Measurements from ENCODE around the gene SLC2A5. TPM values are rescaled to one million over a fixed set of nuclear protein-coding genes. Genes with fewer than 3 reads are reported as not detected.

The SLC2A5 gene
- total RNA-seq, 1 experiment from 2014 or later, result 0.03 TPM

DNA sequence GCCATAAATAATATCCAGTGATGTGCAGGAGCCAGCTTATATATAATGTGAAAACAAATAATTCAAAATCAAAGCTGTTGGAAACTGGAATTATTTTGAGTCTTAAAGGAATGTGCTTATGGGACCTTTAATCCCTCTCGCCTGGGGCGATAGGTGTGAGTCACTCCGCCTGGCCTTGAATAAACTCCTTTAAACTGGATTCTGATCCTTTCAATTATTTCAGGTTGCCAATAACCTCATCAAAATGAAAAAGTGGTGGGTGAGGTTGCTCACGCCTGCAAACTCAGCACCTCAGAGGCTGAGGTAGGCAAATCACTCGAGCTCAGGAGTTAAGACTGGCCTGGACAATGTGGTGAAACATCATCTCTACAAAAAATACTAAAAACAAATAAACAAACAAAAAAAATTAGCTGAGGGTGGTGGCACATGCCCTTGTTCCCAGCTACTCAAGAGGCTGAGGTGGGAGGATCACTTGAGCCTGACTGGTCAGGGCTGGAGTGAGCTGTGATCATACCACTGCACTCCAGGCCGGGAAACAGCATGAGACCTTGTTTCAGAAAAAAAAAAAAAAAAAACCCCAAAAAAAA, 11.4 kb upstream of the SLC2A5 start:
- Histone ChIP-seq H3K4me3 (ENCODE audit: insufficient read depth, low read depth, low read length) (no peak overlapping the region), H3K36me3 (replicated peaks; ENCODE audit: control insufficient read depth, insufficient read depth, low read length) (no peaks in the 10 kb centered on the region), H3K27me3 (ENCODE audit: control insufficient read depth, insufficient read depth, low read length) (no peaks in the 10 kb centered on the region)
- DNase-seq, result no peak

DNA sequence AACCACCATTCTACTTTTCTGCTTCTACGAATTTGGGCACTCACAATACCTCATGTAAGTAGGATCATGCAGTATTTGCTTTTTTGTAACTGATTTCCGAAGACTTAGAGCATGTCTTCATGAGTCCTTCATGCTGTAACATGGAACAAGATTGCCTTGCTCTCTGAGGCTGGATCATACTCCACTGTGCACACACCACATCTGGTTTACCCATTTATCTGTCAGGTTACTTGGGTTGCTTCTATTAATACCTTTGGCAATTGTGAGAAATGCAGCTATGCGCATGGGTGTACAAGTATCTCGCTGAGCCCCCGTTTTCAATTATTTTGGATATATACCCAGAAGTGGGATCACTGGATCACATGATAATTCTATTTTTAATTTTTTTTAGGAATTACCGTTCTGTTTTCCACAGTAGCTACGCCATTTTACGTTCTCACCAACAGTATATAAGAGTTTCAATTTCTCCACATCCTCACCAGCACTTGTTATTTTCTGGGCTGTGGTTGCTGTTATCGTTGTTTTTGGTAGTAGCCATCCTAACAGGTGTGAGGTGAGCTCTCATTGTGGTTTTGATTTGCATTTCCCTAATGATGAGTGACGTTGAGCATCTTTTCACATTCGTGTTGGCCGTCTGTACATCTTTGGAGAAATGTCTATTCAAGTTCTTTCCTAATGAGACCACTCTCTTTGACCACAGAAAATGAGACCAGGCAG, 10.7 kb upstream of the SLC2A5 start:
- Histone ChIP-seq H3K27me3 (ENCODE audit: control insufficient read depth, insufficient read depth, low read length) (no peaks in the 10 kb centered on the region), H3K4me3 (ENCODE audit: insufficient read depth, low read depth, low read length) (no peak overlapping the region), H3K36me3 (replicated peaks; ENCODE audit: control insufficient read depth, insufficient read depth, low read length) (no peaks in the 10 kb centered on the region)
- DNase-seq, result no peak

DNA sequence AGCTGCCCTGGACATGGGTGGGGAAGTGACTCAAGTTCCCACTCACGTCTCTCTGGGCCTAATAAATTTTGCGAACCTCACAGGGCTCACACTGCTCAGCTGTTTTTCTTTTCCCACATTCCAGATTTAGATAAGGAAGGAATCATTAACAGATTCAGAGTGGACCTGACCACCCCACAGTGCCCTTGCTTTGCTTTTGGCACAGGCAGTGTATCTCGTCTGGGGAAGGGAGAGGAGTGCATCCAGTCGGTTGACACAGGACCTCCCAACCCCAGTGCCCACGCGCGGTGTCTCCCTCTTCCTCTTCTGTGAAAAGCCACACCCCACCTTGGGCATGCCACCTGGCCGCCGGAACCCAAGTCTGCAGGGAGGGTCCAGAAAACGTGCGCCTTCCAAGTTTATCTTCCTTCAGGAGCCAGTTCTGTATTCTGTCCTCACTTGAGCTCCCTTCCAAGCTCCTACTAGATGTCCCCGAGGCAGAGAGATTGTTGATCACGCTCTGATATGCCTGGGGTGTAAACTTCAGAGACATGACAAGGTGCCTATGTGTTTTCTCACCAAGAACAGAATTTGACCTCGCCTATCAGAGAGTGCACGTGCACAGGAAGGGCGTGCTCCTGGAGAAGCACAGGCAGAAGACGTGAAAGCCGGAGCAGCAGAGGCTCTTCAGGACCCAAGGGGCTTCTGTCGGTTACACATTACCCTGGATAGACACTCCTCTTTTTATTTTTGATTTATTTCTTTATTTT, 9.5 kb upstream of the SLC2A5 start:
- H3K27me3 ChIP-seq (ENCODE audit: control insufficient read depth, insufficient read depth, low read length), result no peaks in the 10 kb centered on the region
- no peak for DNase-seq
- H3K36me3 ChIP-seq (replicated peaks; ENCODE audit: control insufficient read depth, insufficient read depth, low read length), result no peaks in the 10 kb centered on the region
- H3K4me3 ChIP-seq (ENCODE audit: insufficient read depth, low read depth, low read length), result no peak overlapping the region

DNA sequence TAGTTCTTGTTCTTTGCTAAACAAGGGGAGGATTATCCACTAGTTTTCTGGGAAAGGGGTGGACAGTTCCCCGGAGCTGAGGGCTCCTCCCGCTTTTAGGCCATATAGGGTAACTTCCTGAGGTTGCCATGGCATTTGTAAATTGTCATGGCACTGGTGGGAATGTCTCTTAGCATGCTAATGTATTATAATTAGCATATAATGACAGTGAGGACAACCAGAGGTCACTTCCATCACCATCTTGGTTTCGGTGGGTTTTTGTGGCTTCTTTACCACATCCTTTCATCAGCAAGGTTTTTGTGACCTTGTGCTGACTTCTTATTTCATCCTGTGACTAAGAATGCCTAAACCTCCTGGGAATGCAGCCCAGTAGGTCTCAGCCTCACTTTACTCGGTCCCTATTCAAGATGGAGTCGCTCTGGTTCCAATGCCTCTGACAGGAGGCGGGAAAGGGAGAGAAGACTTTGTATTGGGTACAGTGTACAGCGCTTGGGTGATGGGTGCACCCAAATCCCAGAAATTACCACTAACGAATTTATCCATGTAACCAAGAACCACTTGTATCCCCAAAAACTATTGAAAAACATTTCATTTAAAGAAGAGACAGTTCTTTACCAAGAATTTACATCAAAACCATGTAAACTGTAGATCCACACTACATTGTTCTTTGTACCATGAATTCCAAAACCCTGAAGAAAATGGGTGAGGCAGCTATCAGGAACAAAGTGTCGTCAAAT, 8.7 kb upstream of the SLC2A5 start:
- Histone ChIP-seq H3K4me3 (ENCODE audit: insufficient read depth, low read depth, low read length) (no peak overlapping the region), H3K36me3 (replicated peaks; ENCODE audit: control insufficient read depth, insufficient read depth, low read length) (no peaks in the 10 kb centered on the region), H3K27me3 (ENCODE audit: control insufficient read depth, insufficient read depth, low read length) (no peaks in the 10 kb centered on the region)
- no peak for DNase-seq

DNA sequence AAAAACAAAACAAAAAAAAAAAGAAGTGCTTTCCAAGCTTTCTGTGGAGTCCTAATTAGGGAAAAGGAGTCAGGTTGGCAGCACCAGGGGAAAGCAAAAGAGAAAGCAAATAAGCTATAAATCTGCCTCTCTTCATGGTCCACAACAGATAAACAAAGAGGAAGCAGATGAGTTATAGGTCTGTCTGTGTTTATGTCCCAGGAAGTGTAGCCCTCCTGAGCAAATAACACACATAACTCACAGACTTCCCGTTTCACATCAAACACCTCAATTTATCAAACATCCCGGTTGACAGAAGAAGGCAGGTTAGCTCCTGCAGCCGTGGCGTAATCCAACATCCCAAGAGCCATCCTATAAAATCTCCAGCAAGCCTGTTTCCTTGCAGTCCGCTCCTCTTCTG, 5.6 kb upstream of the SLC2A5 start:
- no peak overlapping the region for H3K4me3 ChIP-seq (ENCODE audit: insufficient read depth, low read depth, low read length)
- DNase-seq, result no peak

DNA sequence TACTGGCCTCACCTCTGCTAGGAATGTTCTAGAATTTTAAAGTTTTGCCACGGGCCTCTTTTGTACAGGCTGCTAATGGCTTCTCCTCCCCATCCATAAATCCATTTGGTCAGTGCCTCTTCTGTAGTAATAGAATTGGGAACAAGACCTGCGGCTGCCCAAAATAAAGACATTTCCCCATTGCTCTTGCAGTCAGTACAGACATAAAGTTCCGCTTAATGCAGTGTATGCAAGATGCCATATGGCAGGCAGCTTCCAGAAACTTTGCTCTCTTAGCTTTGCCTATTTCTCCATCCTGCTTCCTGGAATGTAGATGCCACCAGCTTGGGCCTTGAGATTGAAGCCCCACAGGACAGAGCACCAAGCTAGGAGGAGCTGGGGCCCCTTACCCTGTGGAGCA, 3.7 kb upstream of the SLC2A5 start:
- Histone ChIP-seq H3K4me3 (ENCODE audit: insufficient read depth, low read depth, low read length) (no peak overlapping the region), H3K36me3 (replicated peaks; ENCODE audit: control insufficient read depth, insufficient read depth, low read length) (no peaks in the 10 kb centered on the region)
- no peak for DNase-seq

More for the DNA sequence above, 5.6 kb upstream of the SLC2A5 start:
- Histone ChIP-seq H3K36me3 (replicated peaks; ENCODE audit: control insufficient read depth, insufficient read depth, low read length) (no peaks in the 10 kb centered on the region), H3K27me3 (ENCODE audit: control insufficient read depth, insufficient read depth, low read length) (no peaks in the 10 kb centered on the region)

DNA sequence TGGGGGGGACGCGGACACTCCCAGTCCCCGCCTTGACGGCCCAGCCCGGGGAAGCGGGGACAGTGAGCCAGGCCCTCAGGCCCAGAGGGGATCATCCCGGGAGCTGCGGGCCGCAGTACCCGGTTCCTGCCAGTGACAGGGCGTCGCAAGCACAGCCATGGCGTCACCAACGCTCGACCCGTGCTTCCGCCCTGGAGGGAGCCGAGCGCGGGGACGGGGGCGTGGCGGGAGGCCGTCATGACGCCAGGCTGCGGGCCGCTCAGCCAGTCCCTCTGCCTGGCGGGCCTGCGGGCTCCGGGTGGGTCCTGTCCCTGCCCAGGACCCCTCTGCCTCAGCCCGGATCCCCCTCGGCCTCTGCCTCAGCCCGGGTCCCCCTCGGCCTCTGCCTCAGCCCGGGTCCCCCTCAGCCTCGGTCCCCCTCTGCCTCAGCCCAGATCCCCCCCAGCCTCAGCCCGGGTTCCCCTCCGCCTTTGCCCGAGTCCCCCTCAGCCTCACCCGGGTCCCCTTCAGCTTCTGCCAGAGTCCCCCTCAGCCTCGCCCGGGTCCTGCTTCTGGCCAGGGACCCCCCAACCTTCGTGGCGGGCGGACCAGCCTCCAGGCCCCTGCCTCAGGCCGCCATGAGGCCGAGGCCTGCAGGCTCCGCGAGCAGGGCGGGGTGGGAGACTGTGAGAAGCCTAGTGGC, 2.3 kb upstream of the SLC2A5 start:
- Histone ChIP-seq H3K4me3 (ENCODE audit: insufficient read depth, low read depth, low read length) (no peak overlapping the region), H3K36me3 (replicated peaks; ENCODE audit: control insufficient read depth, insufficient read depth, low read length) (no peaks in the 10 kb centered on the region), H3K27me3 (ENCODE audit: control insufficient read depth, insufficient read depth, low read length) (no peaks in the 10 kb centered on the region)
- DNase-seq, result peak; percentile 67

More for the DNA sequence above, 3.7 kb upstream of the SLC2A5 start:
- no peaks in the 10 kb centered on the region for H3K27me3 ChIP-seq (ENCODE audit: control insufficient read depth, insufficient read depth, low read length)

DNA sequence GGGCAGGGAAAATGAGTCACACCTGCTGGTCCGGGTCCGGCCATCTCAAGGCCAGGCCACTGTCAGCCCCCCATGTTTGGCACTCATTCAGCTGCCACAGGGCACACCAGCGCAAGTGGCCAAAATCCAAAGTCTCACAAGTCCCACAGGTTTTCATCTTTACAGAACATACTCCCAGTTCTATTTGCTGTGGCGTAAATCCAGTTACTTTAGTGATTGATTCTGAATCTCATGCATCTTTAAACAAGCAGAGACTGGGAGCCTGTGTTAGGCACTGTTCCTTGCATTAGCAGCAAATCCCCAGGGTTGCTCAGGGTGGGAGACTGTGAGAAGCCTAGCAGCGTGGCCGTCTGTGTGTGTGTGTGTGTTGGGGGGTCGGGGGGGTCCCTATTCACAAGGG, 1.1 kb upstream of the SLC2A5 start:
- H3K27me3 ChIP-seq (ENCODE audit: control insufficient read depth, insufficient read depth, low read length), result no peaks in the 10 kb centered on the region
- no peak overlapping the region for H3K4me3 ChIP-seq (ENCODE audit: insufficient read depth, low read depth, low read length)
- no peaks in the 10 kb centered on the region for H3K36me3 ChIP-seq (replicated peaks; ENCODE audit: control insufficient read depth, insufficient read depth, low read length)
- no peak for DNase-seq

DNA sequence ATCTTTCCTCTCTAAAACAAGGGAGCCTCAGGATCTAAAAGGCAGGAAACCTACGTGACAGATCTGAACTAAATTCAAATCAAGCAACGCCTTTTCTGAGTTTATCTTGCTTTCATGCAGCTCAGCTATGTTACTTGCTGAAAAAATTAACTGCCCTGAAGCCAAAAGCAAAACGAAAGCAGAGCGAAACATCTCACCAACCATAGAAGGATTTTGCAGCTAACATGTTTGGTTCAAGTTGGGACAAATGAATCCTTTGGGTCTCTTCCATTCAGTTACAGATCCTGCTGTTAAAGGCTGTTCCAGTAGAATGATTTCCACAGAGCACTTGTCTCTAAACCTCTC, 482 bp downstream of the SLC2A5 start:
- DNase-seq, result no peak
- no peaks in the 10 kb centered on the region for H3K36me3 ChIP-seq (replicated peaks; ENCODE audit: control insufficient read depth, insufficient read depth, low read length)
- H3K27me3 ChIP-seq (ENCODE audit: control insufficient read depth, insufficient read depth, low read length), result no peaks in the 10 kb centered on the region
- H3K4me3 ChIP-seq (ENCODE audit: insufficient read depth, low read depth, low read length), result no peak overlapping the region

DNA sequence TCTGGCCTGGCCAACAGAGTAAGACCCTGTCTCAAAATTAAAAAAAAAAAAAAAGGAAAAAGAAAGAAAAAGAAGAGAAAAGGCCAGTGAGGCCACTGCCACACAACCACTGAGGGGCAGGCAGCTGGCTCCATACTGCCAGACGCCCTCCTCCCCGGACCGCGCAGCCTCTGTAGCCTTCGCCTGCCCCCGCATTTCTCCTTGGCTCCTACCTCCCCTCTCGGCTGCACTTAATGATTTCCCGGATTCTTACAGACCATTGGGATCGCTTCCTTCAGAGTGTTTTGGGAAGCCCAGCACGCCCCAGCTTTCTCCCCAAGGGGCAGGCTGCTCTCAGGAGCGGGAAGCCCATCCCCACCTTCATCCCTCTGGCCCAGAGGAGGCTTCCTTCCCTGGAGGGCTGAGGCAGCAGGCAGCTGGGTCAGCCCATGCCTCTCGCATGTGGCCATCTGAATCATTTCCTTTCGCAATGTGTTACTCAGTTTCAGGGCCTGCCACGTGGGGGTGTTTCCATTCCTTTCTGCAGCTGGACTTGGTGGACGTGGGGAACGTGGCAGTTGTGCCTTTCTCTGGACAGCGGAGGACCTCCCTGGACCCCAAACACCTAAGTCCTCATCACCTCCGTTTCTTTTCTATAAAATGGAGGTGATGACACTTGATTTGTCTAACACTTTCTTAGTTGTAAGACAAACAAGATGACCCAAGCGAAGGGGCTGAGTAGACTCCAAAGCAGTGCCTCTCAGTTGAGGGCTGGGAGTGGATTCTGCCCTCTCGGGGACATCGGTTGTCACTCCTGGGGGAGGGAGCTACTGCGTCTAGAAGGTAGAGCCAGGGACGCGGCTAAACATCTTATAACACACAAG, 2.3 kb downstream of the SLC2A5 start:
- Histone ChIP-seq H3K27me3 (ENCODE audit: control insufficient read depth, insufficient read depth, low read length) (no peaks in the 10 kb centered on the region), H3K4me3 (ENCODE audit: insufficient read depth, low read depth, low read length) (no peak overlapping the region), H3K36me3 (replicated peaks; ENCODE audit: control insufficient read depth, insufficient read depth, low read length) (no peaks in the 10 kb centered on the region)
- DNase-seq, result no peak

DNA sequence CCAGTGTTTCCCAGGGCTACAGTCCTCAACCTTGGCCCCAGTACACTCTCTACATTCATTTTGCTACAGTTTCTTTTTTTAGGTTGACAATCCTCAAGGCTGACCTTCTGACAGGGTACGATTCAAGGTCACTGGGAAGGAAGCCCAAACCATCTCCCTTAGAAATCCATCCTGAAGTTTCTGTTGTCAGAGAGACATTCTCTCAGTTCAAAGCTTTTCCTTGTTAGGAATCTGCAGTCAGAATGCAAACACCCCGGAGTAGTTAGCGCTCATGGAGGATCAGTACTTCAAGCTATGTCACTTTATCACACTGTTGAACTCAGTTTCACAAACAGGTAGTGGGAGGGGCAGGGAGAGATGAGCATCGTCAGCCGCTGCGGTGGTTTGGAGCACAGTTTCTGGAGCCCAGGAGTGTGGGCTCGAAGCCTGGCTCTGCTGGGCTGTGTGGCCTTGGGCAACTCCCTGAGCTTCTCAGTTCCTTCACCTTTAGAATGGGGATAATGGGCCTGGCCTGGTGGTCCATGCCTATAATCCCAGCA, 4.2 kb downstream of the SLC2A5 start:
- Histone ChIP-seq H3K36me3 (replicated peaks; ENCODE audit: control insufficient read depth, insufficient read depth, low read length) (no peaks in the 10 kb centered on the region), H3K27me3 (ENCODE audit: control insufficient read depth, insufficient read depth, low read length) (no peaks in the 10 kb centered on the region), H3K4me3 (ENCODE audit: insufficient read depth, low read depth, low read length) (no peak overlapping the region)
- DNase-seq, result no peak

DNA sequence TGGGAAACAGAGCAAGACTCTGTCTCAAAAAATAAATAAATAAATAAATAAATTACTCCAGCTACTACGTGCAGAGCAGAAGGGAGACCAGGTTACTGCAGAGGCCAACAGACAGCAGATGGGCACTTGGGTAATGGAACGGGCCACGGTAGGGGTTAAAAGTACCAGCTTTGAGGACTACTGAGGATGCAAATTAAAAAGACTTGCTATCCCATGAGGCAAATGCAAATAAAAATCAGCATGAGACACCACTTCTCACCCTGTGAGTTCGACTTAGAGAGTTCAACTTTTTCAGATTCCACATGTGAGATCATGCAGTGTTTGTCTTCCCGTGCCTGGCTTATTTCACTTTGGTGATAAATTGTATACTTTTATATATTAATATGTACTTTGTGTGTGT, 6.6 kb downstream of the SLC2A5 start:
- H3K4me3 ChIP-seq (ENCODE audit: insufficient read depth, low read depth, low read length), result no peak overlapping the region
- no peaks in the 10 kb centered on the region for H3K36me3 ChIP-seq (replicated peaks; ENCODE audit: control insufficient read depth, insufficient read depth, low read length)
- no peaks in the 10 kb centered on the region for H3K27me3 ChIP-seq (ENCODE audit: control insufficient read depth, insufficient read depth, low read length)
- no peak for DNase-seq

DNA sequence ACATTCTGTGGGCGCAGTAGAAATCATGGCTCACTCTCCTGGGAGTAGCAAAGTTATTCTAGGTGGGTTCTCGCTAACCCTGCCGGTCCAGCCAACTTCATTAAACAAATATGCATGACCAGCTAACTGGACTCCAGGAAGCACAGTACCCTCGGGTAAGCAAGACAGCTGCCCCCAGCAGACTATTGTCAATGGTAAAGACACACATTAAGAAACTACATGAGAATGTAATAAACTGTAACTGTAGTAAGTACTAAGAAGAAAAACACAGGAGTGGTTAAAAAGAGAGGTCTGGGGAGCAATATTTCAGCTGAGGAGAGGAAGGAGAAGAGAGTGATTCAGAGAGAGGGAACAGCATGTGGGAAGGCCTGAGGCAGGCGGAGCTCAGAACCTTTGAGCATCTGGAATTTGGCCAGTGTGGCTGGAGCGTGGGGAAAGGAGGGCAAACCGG, 7.4 kb downstream of the SLC2A5 start:
- Histone ChIP-seq H3K36me3 (replicated peaks; ENCODE audit: control insufficient read depth, insufficient read depth, low read length) (no peaks in the 10 kb centered on the region), H3K4me3 (ENCODE audit: insufficient read depth, low read depth, low read length) (no peak overlapping the region), H3K27me3 (ENCODE audit: control insufficient read depth, insufficient read depth, low read length) (no peaks in the 10 kb centered on the region)
- no peak for DNase-seq
